Measurements from ENCODE around the gene LEKR1.

GRCh38 chr3:157051591-157051990 is 225.4 kb downstream of the LEKR1 start:
- TF ChIP-seq KLF6 (CRISPR knock-in tag; IDR thresholded peaks at IDR 0.05; ENCODE audit: borderline replicate concordance) (no peak), POLR2A (conservative IDR thresholded peaks at IDR 0.05) (no peak), CHCHD3 (CRISPR knock-in tag; IDR thresholded peaks at IDR 0.05) (no peak)

Measured in K562 (cell line).